ENCODE results near the gene ATP10B.

The ATP10B gene

DNA sequence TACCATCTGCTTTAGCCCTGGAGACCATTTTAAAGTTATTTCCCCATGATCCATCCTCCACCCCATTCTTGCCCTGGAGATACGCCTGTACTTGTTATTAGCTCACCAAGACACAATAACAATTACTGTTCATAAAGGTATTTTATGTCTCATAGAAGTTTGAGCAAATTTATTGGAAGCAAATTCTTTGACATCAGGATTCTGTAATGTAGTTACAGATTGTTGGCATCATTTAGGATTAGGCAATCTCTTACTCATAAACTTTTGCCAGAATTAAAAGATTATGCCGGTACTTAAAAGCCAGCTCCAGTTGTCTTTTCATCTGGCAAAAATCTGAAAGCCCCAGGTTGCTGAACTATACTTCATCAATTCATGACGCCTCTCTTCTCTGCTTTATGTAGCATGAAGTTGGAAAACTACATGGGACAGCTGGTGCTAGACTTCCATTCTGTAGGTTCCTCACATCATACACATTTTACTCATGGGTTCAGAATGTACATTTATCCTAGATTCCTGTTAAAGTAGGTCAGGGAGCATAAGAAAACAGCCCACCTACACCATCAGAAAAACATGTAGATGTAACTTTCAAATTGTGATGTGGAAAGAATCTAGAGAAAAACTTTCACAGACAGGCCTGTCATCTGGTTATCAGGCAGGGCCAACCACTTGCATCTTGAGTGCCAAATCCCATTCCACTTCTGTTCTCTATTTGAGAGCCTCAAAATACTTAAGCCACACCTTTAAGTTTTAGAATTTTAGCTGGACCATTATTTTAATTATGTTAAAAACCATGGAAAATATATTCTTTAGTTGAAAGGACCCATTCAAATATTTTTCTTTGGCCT lies 14.0 kb downstream of the ATP10B start:
- Histone ChIP-seq H3K36me3 (ENCODE audit: insufficient read depth, low read length) (no peaks in the 10 kb centered on the region), H4K20me1 (ENCODE audit: insufficient read depth, low read length) (no peaks in the 10 kb centered on the region), H3K9me2 (ENCODE audit: low read depth, low read length) (no peaks in the 10 kb centered on the region), H3K27ac (ENCODE audit: low read depth, low read length, poor library complexity, severe bottlenecking) (no peak overlapping the region), H3K4me1 (ENCODE audit: insufficient read depth, low read length, severe bottlenecking) (no peaks in the 10 kb centered on the region), H2AFZ (ENCODE audit: low read length) (no peak overlapping the region), H3F3A (ENCODE audit: insufficient read depth, low read length) (no peaks in the 10 kb centered on the region), H3K4me3 (ENCODE audit: low read depth, low read length, poor library complexity, severe bottlenecking) (no peak overlapping the region), H3K79me2 (ENCODE audit: insufficient read depth, low read length) (no peaks in the 10 kb centered on the region), H3K4me2 (ENCODE audit: low read length) (no peak overlapping the region), H3K27me3 (ENCODE audit: insufficient read depth, low read length) (no peaks in the 10 kb centered on the region), H3K9ac (ENCODE audit: low read length) (no peak overlapping the region), H3K9me3 (ENCODE audit: low read length) (no peaks in the 10 kb centered on the region)
- no peak for TF ChIP-seq EZH2 (IDR thresholded peaks at IDR 0.05; ENCODE audit: borderline replicate concordance, low read length)

GRCh38 chr5:160837211-160837610 lies 14.8 kb downstream of the ATP10B start:
- no peak overlapping the region for H3K4me3 ChIP-seq (ENCODE audit: low read depth, low read length, poor library complexity, severe bottlenecking)
- no peaks in the 10 kb centered on the region for H3K4me1 ChIP-seq (ENCODE audit: insufficient read depth, low read length, severe bottlenecking)

DNA sequence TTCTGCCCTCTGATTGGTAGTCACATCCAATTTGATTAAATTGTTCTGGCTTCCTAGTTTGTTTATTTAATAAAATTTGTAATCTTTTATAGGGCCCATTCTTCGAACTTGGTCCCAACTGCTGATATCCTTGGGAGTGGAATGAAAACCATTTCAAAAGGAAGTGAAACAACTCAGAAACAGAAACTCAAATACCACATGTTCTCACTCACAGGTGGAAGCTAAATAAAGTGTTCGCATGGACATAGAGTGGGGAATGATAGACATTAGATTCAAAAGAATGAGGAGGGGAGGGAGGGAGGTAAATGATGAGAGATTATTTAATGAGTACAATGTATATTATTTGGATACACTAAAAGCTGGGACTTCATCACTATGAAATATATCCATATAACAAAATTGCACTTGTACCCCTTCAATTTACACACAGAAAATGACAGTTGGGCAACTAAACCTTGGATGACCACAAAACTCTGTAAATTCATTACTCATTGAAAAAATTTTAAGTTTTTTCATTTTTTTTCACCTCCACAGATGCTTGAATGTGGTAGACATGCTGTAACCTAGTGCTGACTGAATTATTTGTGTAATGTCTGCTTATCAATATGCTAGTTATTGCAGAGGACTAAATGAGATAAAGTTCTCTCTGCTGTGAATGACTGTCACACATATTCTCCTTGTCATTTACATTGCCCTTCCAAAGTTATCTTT lies 16.0 kb downstream of the ATP10B start:
- Histone ChIP-seq H2AFZ (ENCODE audit: low read length) (no peak overlapping the region), H3K36me3 (ENCODE audit: insufficient read depth, low read length) (no peaks in the 10 kb centered on the region), H3F3A (ENCODE audit: insufficient read depth, low read length) (no peaks in the 10 kb centered on the region), H3K4me3 (ENCODE audit: low read depth, low read length, poor library complexity, severe bottlenecking) (no peak overlapping the region), H3K27ac (ENCODE audit: low read depth, low read length, poor library complexity, severe bottlenecking) (no peak overlapping the region), H3K9ac (ENCODE audit: low read length) (no peak overlapping the region), H3K27me3 (ENCODE audit: insufficient read depth, low read length) (no peaks in the 10 kb centered on the region), H3K9me3 (ENCODE audit: low read length) (no peaks in the 10 kb centered on the region), H3K79me2 (ENCODE audit: insufficient read depth, low read length) (no peaks in the 10 kb centered on the region), H4K20me1 (ENCODE audit: insufficient read depth, low read length) (no peaks in the 10 kb centered on the region), H3K4me1 (ENCODE audit: insufficient read depth, low read length, severe bottlenecking) (no peaks in the 10 kb centered on the region), H3K4me2 (ENCODE audit: low read length) (no peak overlapping the region), H3K9me2 (ENCODE audit: low read depth, low read length) (no peaks in the 10 kb centered on the region)
- no peak for TF ChIP-seq CTCF (IDR thresholded peaks at IDR 0.05; ENCODE audit: low read length)
- TF ChIP-seq EZH2 (IDR thresholded peaks at IDR 0.05; ENCODE audit: borderline replicate concordance, low read length) = no peak

More at GRCh38 chr5:160837211-160837610, 14.8 kb downstream of the ATP10B start:
- no peak for TF ChIP-seq CTCF (IDR thresholded peaks at IDR 0.05; ENCODE audit: low read length)
- TF ChIP-seq EZH2 (IDR thresholded peaks at IDR 0.05; ENCODE audit: borderline replicate concordance, low read length) = no peak
- Histone ChIP-seq H3K9me2 (ENCODE audit: low read depth, low read length) (no peaks in the 10 kb centered on the region), H3F3A (ENCODE audit: insufficient read depth, low read length) (no peaks in the 10 kb centered on the region), H2AFZ (ENCODE audit: low read length) (no peak overlapping the region), H4K20me1 (ENCODE audit: insufficient read depth, low read length) (no peaks in the 10 kb centered on the region), H3K9ac (ENCODE audit: low read length) (no peak overlapping the region), H3K36me3 (ENCODE audit: insufficient read depth, low read length) (no peaks in the 10 kb centered on the region), H3K27ac (ENCODE audit: low read depth, low read length, poor library complexity, severe bottlenecking) (no peak overlapping the region), H3K27me3 (ENCODE audit: insufficient read depth, low read length) (no peaks in the 10 kb centered on the region), H3K79me2 (ENCODE audit: insufficient read depth, low read length) (no peaks in the 10 kb centered on the region), H3K9me3 (ENCODE audit: low read length) (no peaks in the 10 kb centered on the region), H3K4me2 (ENCODE audit: low read length) (no peak overlapping the region)
